DND-41 (cell line): ENCODE measurements around the gene FLNC.
A peak's percentile ranks its signal among the peaks of the same experiment; 100 is the strongest.

Experiments
- ATAC-seq: fragments of 200-7000 bp; cut with Tn5 transposase; 3 replicates; pipeline ENCODE4 v1.9.1; 2021; ENCODE audit warnings: low read depth; ENCODE audit not compliant: insufficient read depth
- DNase-seq: peaks from one replicate; pipeline ENCODE4 v3.0.0-alpha.2; 2020
- H2AFZ ChIP-seq: 2 replicates; pipeline ENCODE4 v1.6.0; 2012; ENCODE audit warnings: low read depth, low read length
- H3K27ac ChIP-seq: 2 replicates; pipeline ENCODE4 v1.5.1; 2012; ENCODE audit warnings: low read length, inconsistent platforms
- H3K27me3 ChIP-seq: fragments of 200-600 bp; sonication (generic); 2 replicates; pipeline ENCODE4 v1.6.0; 2012; ENCODE audit warnings: low read length, mild to moderate bottlenecking, inconsistent platforms; ENCODE audit not compliant: insufficient read depth, poor library complexity
- H3K36me3 ChIP-seq: 2 replicates; pipeline ENCODE4 v1.5.1; 2012; ENCODE audit warnings: low read length, inconsistent platforms; ENCODE audit not compliant: insufficient read depth
- H3K4me1 ChIP-seq: 2 replicates; pipeline ENCODE4 v1.5.1; 2012; ENCODE audit warnings: mild to moderate bottlenecking, low read length; ENCODE audit not compliant: insufficient read depth
- H3K4me2 ChIP-seq: 2 replicates; pipeline ENCODE4 v1.6.0; 2012; ENCODE audit warnings: mild to moderate bottlenecking, moderate library complexity, low read length, inconsistent platforms; ENCODE audit not compliant: insufficient read depth
- H3K4me3 ChIP-seq, 2 experiments: fragments of 200-600 bp in 1 of 2; shearing (Covaris generic) in 1 of 2; 2 replicates each; pipeline ENCODE4 v1.5.1; 2012 to 2016; ENCODE audit warnings: inconsistent platforms in 2 of 2, low read length in 2 of 2, mild to moderate bottlenecking in 2 of 2, low read depth in 1 of 2, moderate library complexity in 1 of 2
- H3K79me2 ChIP-seq: 2 replicates; pipeline ENCODE4 v1.6.0; 2012; ENCODE audit warnings: low read length, inconsistent platforms; ENCODE audit not compliant: insufficient read depth
- H3K9ac ChIP-seq: 2 replicates; pipeline ENCODE4 v1.6.0; 2012; ENCODE audit warnings: low read depth, mild to moderate bottlenecking, inconsistent platforms, low read length, moderate library complexity
- H3K9me3 ChIP-seq: 2 replicates; pipeline ENCODE4 v1.5.1; 2012; ENCODE audit warnings: low read length, moderate library complexity, mild to moderate bottlenecking, inconsistent platforms; ENCODE audit not compliant: insufficient read depth, severe bottlenecking
- H4K20me1 ChIP-seq: 2 replicates; pipeline ENCODE4 v1.6.0; 2012; ENCODE audit warnings: low read length; ENCODE audit not compliant: insufficient read depth
- EZH2 ChIP-seq: IDR thresholded peaks from 3 replicates; pipeline ENCODE4 v1.6.1; 2012; ENCODE audit warnings: borderline replicate concordance, low read depth, mild to moderate bottlenecking, moderate library complexity, low read length, inconsistent platforms; ENCODE audit not compliant: severe bottlenecking
- TF ChIP-seq, protein P1 (sequence below): IDR thresholded peaks from 2 replicates; pipeline ENCODE4 v1.5.1; 2012; ENCODE audit warnings: borderline replicate concordance, low read length, moderate library complexity, mild to moderate bottlenecking; ENCODE audit not compliant: poor library complexity, severe bottlenecking; ENCODE audit errors: extremely low read depth

The FLNC gene

DNA sequence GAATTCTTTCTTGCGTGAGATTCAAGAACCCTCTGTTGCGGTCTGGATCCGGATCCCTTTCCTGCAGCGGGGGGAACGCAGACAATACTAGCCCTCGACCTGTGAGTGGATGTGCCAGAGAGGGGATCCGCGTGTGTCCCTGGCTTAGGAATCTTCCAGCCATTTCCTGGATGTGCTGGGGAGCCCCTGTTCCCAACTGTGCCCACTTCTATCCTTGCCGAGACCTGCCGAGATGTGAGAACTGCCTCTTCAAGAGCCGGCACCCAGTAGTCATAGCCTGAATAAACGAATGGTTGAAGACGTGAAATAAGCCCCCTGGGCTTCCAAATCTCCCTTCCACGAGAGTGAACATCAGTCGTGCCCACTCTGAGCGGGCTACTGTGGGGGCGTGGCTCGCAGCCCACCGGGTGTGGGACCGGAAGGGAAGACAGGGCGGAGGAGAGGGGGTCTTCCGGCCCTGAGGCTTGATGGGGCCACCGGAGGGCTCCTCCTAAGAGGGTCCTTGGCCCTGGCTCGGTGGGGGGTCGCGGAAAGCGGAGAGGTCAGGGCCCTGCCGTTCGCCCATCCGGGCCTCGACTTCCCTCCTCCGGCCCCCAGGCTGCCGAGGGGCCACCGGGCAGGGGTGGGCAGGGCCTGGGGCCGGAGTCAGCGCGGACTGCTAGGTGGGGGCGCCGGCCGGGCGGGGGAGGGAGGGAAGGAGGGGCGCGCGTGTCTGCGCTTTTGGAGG is 39.7 kb upstream of the FLNC start:
- peak overlapping the region; percentile 99 for H2AFZ ChIP-seq
- peak overlapping the region; percentile 66 for H3K27ac ChIP-seq
- DNase-seq (peak; percentile 40), ATAC-seq (peak; percentile 25)
- peaks cover 21% of the 10 kb centered on the region for H3K4me1 ChIP-seq
- H3K4me2 ChIP-seq: peak overlapping the region; percentile 99
- H3K79me2 ChIP-seq: 0 out of 2 replicates have a peak, but pooled peaks cover 7% of the 10 kb centered on the region
- no peaks in the 10 kb centered on the region for H3K9me3 ChIP-seq
- H3K4me3 ChIP-seq: peak overlapping the region; percentile 93 to 99; a peak in 3 of 4 replicates
- H4K20me1 ChIP-seq: no peaks in the 10 kb centered on the region
- H3K27me3 ChIP-seq: peaks cover 7% of the 10 kb centered on the region
- TF ChIP-seq, protein P1, sequence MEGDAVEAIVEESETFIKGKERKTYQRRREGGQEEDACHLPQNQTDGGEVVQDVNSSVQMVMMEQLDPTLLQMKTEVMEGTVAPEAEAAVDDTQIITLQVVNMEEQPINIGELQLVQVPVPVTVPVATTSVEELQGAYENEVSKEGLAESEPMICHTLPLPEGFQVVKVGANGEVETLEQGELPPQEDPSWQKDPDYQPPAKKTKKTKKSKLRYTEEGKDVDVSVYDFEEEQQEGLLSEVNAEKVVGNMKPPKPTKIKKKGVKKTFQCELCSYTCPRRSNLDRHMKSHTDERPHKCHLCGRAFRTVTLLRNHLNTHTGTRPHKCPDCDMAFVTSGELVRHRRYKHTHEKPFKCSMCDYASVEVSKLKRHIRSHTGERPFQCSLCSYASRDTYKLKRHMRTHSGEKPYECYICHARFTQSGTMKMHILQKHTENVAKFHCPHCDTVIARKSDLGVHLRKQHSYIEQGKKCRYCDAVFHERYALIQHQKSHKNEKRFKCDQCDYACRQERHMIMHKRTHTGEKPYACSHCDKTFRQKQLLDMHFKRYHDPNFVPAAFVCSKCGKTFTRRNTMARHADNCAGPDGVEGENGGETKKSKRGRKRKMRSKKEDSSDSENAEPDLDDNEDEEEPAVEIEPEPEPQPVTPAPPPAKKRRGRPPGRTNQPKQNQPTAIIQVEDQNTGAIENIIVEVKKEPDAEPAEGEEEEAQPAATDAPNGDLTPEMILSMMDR: no peak
- TF ChIP-seq EZH2: no peak
- H3K36me3 ChIP-seq: peaks cover 11% of the 10 kb centered on the region
- peak overlapping the region; percentile 86 for H3K9ac ChIP-seq

DNA sequence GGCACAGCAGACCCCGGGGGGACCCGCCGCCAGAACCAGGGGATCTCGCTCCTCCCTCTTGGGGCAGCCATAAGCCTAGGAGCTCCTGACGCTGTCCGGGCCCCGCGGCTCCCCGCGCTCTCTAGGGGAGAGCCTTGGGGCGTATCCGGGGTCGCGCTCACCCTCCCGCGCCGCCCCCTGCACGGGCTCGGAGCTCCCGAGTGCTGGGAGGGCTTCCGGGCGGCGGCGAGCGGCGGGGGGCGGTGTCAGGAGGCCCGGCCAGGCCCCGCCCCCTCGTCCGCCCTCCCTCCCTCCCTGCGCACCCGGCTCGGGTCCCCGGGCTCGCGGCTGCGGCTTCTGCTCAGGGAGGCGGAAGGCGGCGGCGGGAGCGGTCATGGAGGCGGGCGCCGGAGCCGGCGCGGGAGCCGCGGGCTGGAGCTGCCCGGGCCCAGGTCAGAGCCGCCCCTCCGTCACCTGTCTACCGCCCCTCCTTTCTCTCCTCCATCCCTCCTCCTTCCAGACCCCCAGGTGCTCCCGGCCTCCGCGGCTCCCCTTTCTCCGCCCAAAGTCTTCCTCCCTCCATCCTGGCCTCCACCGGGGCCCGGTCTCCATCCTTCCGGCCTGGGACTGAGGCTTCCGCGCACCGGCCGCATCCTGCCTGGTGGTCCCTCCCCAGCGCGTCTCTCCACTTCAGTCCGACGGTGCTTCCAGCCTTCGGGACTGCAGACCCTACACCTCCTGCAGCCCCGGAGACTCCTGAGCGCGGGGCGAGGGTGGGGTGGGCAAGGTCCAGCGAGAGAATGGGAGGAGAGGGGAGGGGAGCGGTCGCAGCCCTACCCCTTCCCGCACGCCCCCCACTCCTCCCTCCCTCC is 38.9 kb upstream of the FLNC start, which contains the start of gene CCDC136:
TSS of gene CCDC136 (plus strand) at position 848 of the 851 bp plus-strand sequence. CDS start 444 bp downstream, outside the sequence.
- Histone ChIP-seq H3K9me3 (no peaks in the 10 kb centered on the region), H3K4me1 (peaks cover 21% of the 10 kb centered on the region), H3K4me2 (peak within 1 kb of the TSS; percentile 99), H3K27ac (peak within 1 kb of the TSS; percentile 71), H3K9ac (peak within 1 kb of the TSS; percentile 86), H3K4me3 (peak within 1 kb of the TSS; percentile 93 to 99), H3K27me3 (peaks cover 7% of the 10 kb centered on the region), H3K36me3 (peaks cover 11% of the 10 kb centered on the region), H3K79me2 (0 out of 2 replicates have a peak, but pooled peaks cover 7% of the 10 kb centered on the region), H2AFZ (peak within 1 kb of the TSS; percentile 99), H4K20me1 (no peaks in the 10 kb centered on the region)
- peak; percentile 86 for DNase-seq
- TF ChIP-seq EZH2: no peak
- TF ChIP-seq, protein P1: no peak
- peak; percentile 88 for ATAC-seq

DNA sequence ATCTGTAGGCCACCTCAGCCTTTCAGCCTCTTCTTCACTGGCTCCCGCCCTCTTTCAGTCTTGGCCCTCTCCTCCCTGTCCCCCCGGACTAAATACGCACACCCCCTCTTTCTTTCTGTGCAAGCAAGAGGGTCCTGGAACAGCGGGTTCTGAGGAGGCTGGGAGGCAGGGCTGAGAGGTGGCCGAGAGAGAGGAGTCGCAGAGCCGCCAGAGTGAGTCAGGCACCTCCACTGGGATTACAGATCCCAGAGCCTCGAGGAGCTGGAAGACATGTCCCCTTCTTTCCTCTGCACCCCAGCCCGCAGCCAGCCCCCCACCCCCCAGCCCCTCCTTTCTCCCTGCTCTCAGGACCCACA is 38.3 kb upstream of the FLNC start:
- H3K9ac ChIP-seq: peak overlapping the region; percentile 86
- no peaks in the 10 kb centered on the region for H3K9me3 ChIP-seq
- H4K20me1 ChIP-seq: no peaks in the 10 kb centered on the region
- peak overlapping the region; percentile 99 for H2AFZ ChIP-seq
- H3K27me3 ChIP-seq: peaks cover 7% of the 10 kb centered on the region
- TF ChIP-seq, protein P1: no peak
- TF ChIP-seq EZH2: no peak
- peak overlapping the region; percentile 71 for H3K27ac ChIP-seq
- H3K4me1 ChIP-seq: peaks cover 21% of the 10 kb centered on the region
- H3K4me3 ChIP-seq: peak overlapping the region; percentile 93 to 99; a peak in 3 of 4 replicates
- DNase-seq (no peak), ATAC-seq (no peak)
- H3K4me2 ChIP-seq: peak overlapping the region; percentile 99
- H3K36me3 ChIP-seq: peaks cover 11% of the 10 kb centered on the region
- H3K79me2 ChIP-seq: 0 out of 2 replicates have a peak, but pooled peaks cover 7% of the 10 kb centered on the region
